SK-N-SH treated with all-trans-retinoic acid at 6 μM for 48 hours (cell line): ENCODE results near the gene CALCOCO1.
A peak's percentile ranks its signal among the peaks of the same experiment; 100 is the strongest.

Experiments
- ATAC-seq: fragments of 200-7000 bp; cut with Tn5 transposase; 3 replicates; pipeline ENCODE4 v1.9.1; 2020; ENCODE audit warnings: mild to moderate bottlenecking, moderate library complexity
- ARNTL ChIP-seq: fragments of 450-650 bp; formaldehyde crosslinking; IDR thresholded peaks from 2 replicates; pipeline ENCODE4 v1.5.0; 2020; ENCODE audit warnings: low read depth, mild to moderate bottlenecking, moderate library complexity, borderline replicate concordance
- BACH2 ChIP-seq: fragments of 250-450 bp; sonication (Bioruptor Pico); IDR thresholded peaks from 2 replicates; pipeline ENCODE4 v1.9.0; 2021; ENCODE audit warnings: mild to moderate bottlenecking, borderline replicate concordance
- CSDC2 ChIP-seq: fragments of 250-450 bp; sonication (Bioruptor Pico); IDR thresholded peaks from 2 replicates; pipeline ENCODE4 v1.5.0; 2020; ENCODE audit warnings: mild to moderate bottlenecking, moderate library complexity
- ESRRG ChIP-seq: fragments of 250-450 bp; sonication (Bioruptor Pico); IDR thresholded peaks from 2 replicates; pipeline ENCODE4 v1.6.1; 2021; ENCODE audit warnings: mild to moderate bottlenecking
- GLIS3 ChIP-seq: fragments of 250-450 bp; sonication (Bioruptor Pico); IDR thresholded peaks from 2 replicates; pipeline ENCODE4 v1.5.0; 2020; ENCODE audit warnings: mild to moderate bottlenecking, moderate library complexity
- ISL1 ChIP-seq: fragments of 250-450 bp; sonication (Bioruptor Pico); IDR thresholded peaks from 2 replicates; pipeline ENCODE4 v2.1.2; 2022; ENCODE audit warnings: mild to moderate bottlenecking, moderate library complexity
- OSR1 ChIP-seq: fragments of 250-450 bp; sonication (Bioruptor Pico); IDR thresholded peaks from 2 replicates; pipeline ENCODE4 v1.8.0; 2022; ENCODE audit warnings: moderate library complexity, mild to moderate bottlenecking, inconsistent platforms
- PPARA ChIP-seq: fragments of 250-450 bp; sonication (Bioruptor Pico); IDR thresholded peaks from 2 replicates; pipeline ENCODE4 v1.5.0; 2020; ENCODE audit warnings: mild to moderate bottlenecking, borderline replicate concordance
- RARB ChIP-seq: fragments of 250-450 bp; sonication (Bioruptor Pico); IDR thresholded peaks from 2 replicates; pipeline ENCODE4 v1.8.0; 2021; ENCODE audit warnings: mild to moderate bottlenecking, moderate library complexity
- SNAI2 ChIP-seq: fragments of 250-450 bp; sonication (Bioruptor Pico); IDR thresholded peaks from 2 replicates; pipeline ENCODE4 v1.5.0; 2020; ENCODE audit warnings: mild to moderate bottlenecking, moderate library complexity
- TCF4 ChIP-seq: fragments of 250-450 bp; sonication (Bioruptor Pico); IDR thresholded peaks from 2 replicates; pipeline ENCODE4 v1.8.0; 2021; ENCODE audit warnings: mild to moderate bottlenecking, moderate library complexity, borderline replicate concordance
- TOX ChIP-seq: fragments of 250-450 bp; sonication (Bioruptor Pico); IDR thresholded peaks from 2 replicates; pipeline ENCODE4 v1.8.0; 2021; ENCODE audit warnings: mild to moderate bottlenecking, moderate library complexity, borderline replicate concordance
- ZFP3 ChIP-seq: fragments of 250-450 bp; sonication (Bioruptor Pico); IDR thresholded peaks from 2 replicates; pipeline ENCODE4 v1.5.0; 2020; ENCODE audit warnings: mild to moderate bottlenecking, moderate library complexity
- ZFP30 ChIP-seq: fragments of 450-650 bp; formaldehyde crosslinking; IDR thresholded peaks from 2 replicates; pipeline ENCODE4 v1.5.0; 2022; ENCODE audit warnings: mild to moderate bottlenecking, moderate library complexity
- ZNF565 ChIP-seq: fragments of 450-650 bp; formaldehyde crosslinking; conservative IDR thresholded peaks from 2 replicates; pipeline ENCODE4 v1.5.0; 2020; ENCODE audit warnings: low read depth, mild to moderate bottlenecking, moderate library complexity
- ZNF70 ChIP-seq: fragments of 450-650 bp; formaldehyde crosslinking; IDR thresholded peaks from 2 replicates; pipeline ENCODE4 v1.5.0; 2020; ENCODE audit warnings: mild to moderate bottlenecking, moderate library complexity
- ZNF8 ChIP-seq: fragments of 450-650 bp; formaldehyde crosslinking; IDR thresholded peaks from 2 replicates; pipeline ENCODE4 v1.5.0; 2020; ENCODE audit warnings: mild to moderate bottlenecking, moderate library complexity
- TF ChIP-seq, protein P1 (sequence below): fragments of 250-450 bp; sonication (Bioruptor Pico); IDR thresholded peaks from 2 replicates; pipeline ENCODE4 v1.8.0; 2021; ENCODE audit warnings: low read depth, mild to moderate bottlenecking, moderate library complexity, borderline replicate concordance
- TF ChIP-seq, protein P2 (sequence below): fragments of 250-450 bp; sonication (Bioruptor Pico); IDR thresholded peaks from 2 replicates; pipeline ENCODE4 v1.5.0; 2020; ENCODE audit warnings: mild to moderate bottlenecking, moderate library complexity
- TF ChIP-seq, protein P3 (sequence below): fragments of 250-450 bp; sonication (Bioruptor Pico); IDR thresholded peaks from 2 replicates; pipeline ENCODE4 v1.5.1; 2021; ENCODE audit warnings: mild to moderate bottlenecking, moderate library complexity
- TF ChIP-seq, protein P4 (sequence below): fragments of 250-450 bp; sonication (Bioruptor Pico); IDR thresholded peaks from 2 replicates; pipeline ENCODE4 v1.8.0; 2020; ENCODE audit warnings: mild to moderate bottlenecking, moderate library complexity, borderline replicate concordance

The CALCOCO1 gene, protein sequence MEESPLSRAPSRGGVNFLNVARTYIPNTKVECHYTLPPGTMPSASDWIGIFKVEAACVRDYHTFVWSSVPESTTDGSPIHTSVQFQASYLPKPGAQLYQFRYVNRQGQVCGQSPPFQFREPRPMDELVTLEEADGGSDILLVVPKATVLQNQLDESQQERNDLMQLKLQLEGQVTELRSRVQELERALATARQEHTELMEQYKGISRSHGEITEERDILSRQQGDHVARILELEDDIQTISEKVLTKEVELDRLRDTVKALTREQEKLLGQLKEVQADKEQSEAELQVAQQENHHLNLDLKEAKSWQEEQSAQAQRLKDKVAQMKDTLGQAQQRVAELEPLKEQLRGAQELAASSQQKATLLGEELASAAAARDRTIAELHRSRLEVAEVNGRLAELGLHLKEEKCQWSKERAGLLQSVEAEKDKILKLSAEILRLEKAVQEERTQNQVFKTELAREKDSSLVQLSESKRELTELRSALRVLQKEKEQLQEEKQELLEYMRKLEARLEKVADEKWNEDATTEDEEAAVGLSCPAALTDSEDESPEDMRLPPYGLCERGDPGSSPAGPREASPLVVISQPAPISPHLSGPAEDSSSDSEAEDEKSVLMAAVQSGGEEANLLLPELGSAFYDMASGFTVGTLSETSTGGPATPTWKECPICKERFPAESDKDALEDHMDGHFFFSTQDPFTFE

DNA sequence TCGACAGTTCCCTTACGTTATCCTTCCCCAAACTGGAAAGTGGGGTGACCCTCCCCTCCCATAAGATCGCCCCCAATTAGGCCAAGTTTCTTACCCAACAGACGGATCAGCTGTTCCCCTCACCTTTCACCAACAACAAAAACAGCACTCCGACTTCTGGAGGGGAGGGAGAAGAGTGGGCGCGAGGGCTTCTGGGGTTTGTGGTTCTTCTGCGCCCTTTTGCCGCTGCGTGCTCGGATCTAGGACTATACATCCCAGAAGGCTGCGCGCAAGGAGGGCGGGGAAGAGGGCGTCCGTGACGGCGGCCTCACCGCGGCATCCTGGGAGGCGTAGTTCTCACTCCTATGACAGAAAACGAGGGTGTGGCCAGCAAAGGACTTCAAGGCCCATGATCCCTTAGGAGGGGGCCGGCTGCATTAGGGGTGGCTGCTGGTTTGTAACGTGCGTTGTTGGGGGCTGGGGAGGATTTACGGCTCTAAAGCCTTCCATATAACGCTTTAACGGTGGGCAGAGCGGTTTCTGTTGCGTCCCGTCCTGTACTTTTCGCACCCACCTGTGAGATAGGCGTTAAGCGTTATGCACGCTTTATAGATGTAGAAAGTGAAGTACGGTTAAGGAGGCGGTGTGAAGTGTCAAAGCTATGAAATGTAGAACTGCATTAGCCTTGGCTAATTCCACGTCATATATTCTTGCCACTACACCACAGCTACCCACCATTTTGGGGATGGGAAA, at the start of gene CALCOCO1:
Gene CALCOCO1 (minus strand): TSS at position 143 of the 732 bp plus-strand sequence. CDS start 2,210 bp downstream, outside the sequence.
- ATAC-seq: peak; percentile 100

DNA sequence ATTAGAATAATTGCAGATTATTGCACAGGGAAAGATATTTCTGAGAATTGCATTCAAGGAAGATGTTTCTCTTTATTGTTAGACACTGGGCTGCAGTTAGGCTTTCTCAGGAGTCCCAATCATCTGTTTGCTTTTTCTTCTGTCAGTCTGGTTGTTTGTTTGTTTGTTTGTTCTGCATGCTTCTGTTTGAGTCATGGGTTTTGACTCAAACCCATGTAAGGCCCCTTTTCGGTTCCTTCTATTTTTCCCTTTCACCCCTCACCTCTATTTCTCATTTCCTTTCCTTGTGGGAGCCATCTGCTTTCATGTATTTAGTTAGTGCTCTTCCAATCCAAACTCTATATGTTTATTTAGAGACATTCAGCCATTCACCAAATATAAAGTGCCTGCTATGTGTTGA, 49.6 kb upstream of the CALCOCO1 start:
- TF ChIP-seq CSDC2 (CRISPR knock-in tag): no peak
- TF ChIP-seq, protein P1, sequence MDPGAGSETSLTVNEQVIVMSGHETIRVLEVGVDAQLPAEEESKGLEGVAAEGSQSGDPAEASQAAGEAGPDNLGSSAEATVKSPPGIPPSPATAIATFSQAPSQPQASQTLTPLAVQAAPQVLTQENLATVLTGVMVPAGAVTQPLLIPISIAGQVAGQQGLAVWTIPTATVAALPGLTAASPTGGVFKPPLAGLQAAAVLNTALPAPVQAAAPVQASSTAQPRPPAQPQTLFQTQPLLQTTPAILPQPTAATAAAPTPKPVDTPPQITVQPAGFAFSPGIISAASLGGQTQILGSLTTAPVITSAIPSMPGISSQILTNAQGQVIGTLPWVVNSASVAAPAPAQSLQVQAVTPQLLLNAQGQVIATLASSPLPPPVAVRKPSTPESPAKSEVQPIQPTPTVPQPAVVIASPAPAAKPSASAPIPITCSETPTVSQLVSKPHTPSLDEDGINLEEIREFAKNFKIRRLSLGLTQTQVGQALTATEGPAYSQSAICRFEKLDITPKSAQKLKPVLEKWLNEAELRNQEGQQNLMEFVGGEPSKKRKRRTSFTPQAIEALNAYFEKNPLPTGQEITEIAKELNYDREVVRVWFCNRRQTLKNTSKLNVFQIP (CRISPR knock-in tag): no peak
- no peak for ATAC-seq

More for the DNA sequence above, at the start of gene CALCOCO1:
- TF ChIP-seq, protein P2, sequence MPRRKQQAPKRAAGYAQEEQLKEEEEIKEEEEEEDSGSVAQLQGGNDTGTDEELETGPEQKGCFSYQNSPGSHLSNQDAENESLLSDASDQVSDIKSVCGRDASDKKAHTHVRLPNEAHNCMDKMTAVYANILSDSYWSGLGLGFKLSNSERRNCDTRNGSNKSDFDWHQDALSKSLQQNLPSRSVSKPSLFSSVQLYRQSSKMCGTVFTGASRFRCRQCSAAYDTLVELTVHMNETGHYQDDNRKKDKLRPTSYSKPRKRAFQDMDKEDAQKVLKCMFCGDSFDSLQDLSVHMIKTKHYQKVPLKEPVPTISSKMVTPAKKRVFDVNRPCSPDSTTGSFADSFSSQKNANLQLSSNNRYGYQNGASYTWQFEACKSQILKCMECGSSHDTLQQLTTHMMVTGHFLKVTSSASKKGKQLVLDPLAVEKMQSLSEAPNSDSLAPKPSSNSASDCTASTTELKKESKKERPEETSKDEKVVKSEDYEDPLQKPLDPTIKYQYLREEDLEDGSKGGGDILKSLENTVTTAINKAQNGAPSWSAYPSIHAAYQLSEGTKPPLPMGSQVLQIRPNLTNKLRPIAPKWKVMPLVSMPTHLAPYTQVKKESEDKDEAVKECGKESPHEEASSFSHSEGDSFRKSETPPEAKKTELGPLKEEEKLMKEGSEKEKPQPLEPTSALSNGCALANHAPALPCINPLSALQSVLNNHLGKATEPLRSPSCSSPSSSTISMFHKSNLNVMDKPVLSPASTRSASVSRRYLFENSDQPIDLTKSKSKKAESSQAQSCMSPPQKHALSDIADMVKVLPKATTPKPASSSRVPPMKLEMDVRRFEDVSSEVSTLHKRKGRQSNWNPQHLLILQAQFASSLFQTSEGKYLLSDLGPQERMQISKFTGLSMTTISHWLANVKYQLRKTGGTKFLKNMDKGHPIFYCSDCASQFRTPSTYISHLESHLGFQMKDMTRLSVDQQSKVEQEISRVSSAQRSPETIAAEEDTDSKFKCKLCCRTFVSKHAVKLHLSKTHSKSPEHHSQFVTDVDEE (CRISPR knock-in tag): peak; percentile 93
- TF ChIP-seq CSDC2 (CRISPR knock-in tag): peak; percentile 76; the same call in 1 of the 2 replicates
- no peak for TF ChIP-seq ZNF565
- no peak for TF ChIP-seq OSR1 (CRISPR knock-in tag)
- peak; percentile 68; the same call in 1 of the 2 replicates for TF ChIP-seq ZFP3 (CRISPR knock-in tag)
- TF ChIP-seq GLIS3 (CRISPR knock-in tag): no peak
- TF ChIP-seq ESRRG (CRISPR knock-in tag): no peak
- TF ChIP-seq, protein P3, sequence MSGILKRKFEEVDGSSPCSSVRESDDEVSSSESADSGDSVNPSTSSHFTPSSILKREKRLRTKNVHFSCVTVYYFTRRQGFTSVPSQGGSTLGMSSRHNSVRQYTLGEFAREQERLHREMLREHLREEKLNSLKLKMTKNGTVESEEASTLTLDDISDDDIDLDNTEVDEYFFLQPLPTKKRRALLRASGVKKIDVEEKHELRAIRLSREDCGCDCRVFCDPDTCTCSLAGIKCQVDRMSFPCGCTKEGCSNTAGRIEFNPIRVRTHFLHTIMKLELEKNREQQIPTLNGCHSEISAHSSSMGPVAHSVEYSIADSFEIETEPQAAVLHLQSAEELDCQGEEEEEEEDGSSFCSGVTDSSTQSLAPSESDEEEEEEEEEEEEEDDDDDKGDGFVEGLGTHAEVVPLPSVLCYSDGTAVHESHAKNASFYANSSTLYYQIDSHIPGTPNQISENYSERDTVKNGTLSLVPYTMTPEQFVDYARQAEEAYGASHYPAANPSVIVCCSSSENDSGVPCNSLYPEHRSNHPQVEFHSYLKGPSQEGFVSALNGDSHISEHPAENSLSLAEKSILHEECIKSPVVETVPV: no peak
- no peak for TF ChIP-seq PPARA (CRISPR knock-in tag)
- TF ChIP-seq SNAI2 (CRISPR knock-in tag): no peak

DNA sequence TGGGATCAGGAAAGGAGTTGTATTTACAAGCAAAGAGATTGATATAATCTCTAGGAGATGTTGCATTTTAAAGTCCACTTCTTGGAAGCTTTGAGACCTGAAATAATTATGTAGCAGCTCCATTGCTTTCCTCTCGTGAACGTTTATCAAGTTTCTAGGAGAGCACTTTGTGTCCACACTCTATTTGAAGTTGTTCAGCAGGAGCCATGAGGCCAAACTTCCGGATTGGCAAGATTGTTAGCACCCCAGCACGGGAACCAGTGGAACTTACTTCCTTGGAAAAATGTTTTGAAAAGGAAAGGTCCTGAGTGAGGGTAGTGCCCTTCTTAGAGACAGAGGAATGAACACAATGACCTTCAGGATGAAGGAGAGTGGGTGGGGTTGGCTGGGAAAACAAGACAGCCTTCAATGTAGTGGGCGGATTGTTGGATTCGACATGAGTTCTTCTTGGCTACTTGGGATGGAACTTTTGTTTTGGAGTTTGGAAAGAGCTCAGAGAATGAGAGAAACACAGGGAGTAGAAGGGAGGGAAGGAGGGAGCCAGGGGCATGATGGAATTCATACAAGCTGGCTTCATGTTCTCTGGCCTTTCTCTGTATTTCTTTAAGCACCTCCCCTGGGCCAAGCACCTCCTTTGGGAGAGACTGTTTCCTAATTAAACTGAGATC, 48.4 kb upstream of the CALCOCO1 start:
- ATAC-seq: no peak

More for the DNA sequence above, 48.4 kb upstream of the CALCOCO1 start:
- no peak for TF ChIP-seq ESRRG (CRISPR knock-in tag)
- no peak for TF ChIP-seq GLIS3 (CRISPR knock-in tag)
- TF ChIP-seq, protein P2 (CRISPR knock-in tag): no peak
- TF ChIP-seq ZFP30 (CRISPR knock-in tag): no peak
- TF ChIP-seq, protein P4, sequence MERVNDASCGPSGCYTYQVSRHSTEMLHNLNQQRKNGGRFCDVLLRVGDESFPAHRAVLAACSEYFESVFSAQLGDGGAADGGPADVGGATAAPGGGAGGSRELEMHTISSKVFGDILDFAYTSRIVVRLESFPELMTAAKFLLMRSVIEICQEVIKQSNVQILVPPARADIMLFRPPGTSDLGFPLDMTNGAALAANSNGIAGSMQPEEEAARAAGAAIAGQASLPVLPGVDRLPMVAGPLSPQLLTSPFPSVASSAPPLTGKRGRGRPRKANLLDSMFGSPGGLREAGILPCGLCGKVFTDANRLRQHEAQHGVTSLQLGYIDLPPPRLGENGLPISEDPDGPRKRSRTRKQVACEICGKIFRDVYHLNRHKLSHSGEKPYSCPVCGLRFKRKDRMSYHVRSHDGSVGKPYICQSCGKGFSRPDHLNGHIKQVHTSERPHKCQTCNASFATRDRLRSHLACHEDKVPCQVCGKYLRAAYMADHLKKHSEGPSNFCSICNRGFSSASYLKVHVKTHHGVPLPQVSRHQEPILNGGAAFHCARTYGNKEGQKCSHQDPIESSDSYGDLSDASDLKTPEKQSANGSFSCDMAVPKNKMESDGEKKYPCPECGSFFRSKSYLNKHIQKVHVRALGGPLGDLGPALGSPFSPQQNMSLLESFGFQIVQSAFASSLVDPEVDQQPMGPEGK: no peak
- TF ChIP-seq ZNF8 (CRISPR knock-in tag): no peak
- no peak for TF ChIP-seq BACH2 (CRISPR knock-in tag)
- TF ChIP-seq TCF4 (CRISPR knock-in tag): no peak
- TF ChIP-seq ZFP3 (CRISPR knock-in tag): no peak
- no peak for TF ChIP-seq ARNTL (CRISPR knock-in tag)
- no peak for TF ChIP-seq OSR1 (CRISPR knock-in tag)
- no peak for TF ChIP-seq ZNF565
- TF ChIP-seq RARB: no peak
- no peak for TF ChIP-seq PPARA (CRISPR knock-in tag)
- no peak for TF ChIP-seq ISL1 (CRISPR knock-in tag)
- TF ChIP-seq ZNF70: no peak
- no peak for TF ChIP-seq TOX (CRISPR knock-in tag)
- TF ChIP-seq, protein P3: no peak
